Ecto neural progenitor cell (in vitro differentiated cells): ENCODE measurements around the gene ST8SIA6.
"Not testable (repeated sequence)": the region's sequence is repeated elsewhere in the genome, so short reads cannot be mapped to it uniquely, and the experiment has no call there.

Experiments used
- DNase-seq: peaks from one replicate; pipeline ENCODE4 v3.0.0-alpha.2; 2018; ENCODE audit warnings: low spot score

The ST8SIA6 gene

GRCh38 chr10:17454161-17455014 is at the start of gene ST8SIA6:
TSS of gene ST8SIA6 (minus strand) at chr10:17454595. CDS start at chr10:17454255, 340 bp downstream.
- peak; percentile 80 for DNase-seq

- DNase-seq = no peak
Measured at GRCh38 chr10:17503795-17504194, 49.4 kb upstream of the ST8SIA6 start.

- no peak for DNase-seq
Measured at GRCh38 chr10:17502814-17503213, 48.4 kb upstream of the ST8SIA6 start.

- not testable (repeated sequence) for DNase-seq
Measured at GRCh38 chr10:17499014-17499413, 44.6 kb upstream of the ST8SIA6 start.

GRCh38 chr10:17497446-17498030 is 43.1 kb upstream of the ST8SIA6 start:
- DNase-seq = no peak

- DNase-seq = no peak
Measured at GRCh38 chr10:17494626-17495260, 40.3 kb upstream of the ST8SIA6 start.

- DNase-seq = no peak
Measured at GRCh38 chr10:17488848-17489247, 34.5 kb upstream of the ST8SIA6 start.

GRCh38 chr10:17483079-17483478 is 28.7 kb upstream of the ST8SIA6 start:
- DNase-seq = no peak

- DNase-seq = no peak
Measured at GRCh38 chr10:17479822-17480221, 25.4 kb upstream of the ST8SIA6 start.

GRCh38 chr10:17479015-17479615 is 24.7 kb upstream of the ST8SIA6 start:
- no peak for DNase-seq

GRCh38 chr10:17476073-17476472 is 21.7 kb upstream of the ST8SIA6 start:
- no peak for DNase-seq

- DNase-seq = no peak
Measured at GRCh38 chr10:17475661-17476060, 21.3 kb upstream of the ST8SIA6 start.

GRCh38 chr10:17474595-17475323 is 20.4 kb upstream of the ST8SIA6 start:
- no peak for DNase-seq

GRCh38 chr10:17473228-17473950 is 19.0 kb upstream of the ST8SIA6 start:
- no peak for DNase-seq

- DNase-seq = no peak
Measured at GRCh38 chr10:17472481-17473227, 18.3 kb upstream of the ST8SIA6 start.

- DNase-seq = no peak
Measured at GRCh38 chr10:17470246-17470645, 15.9 kb upstream of the ST8SIA6 start.

GRCh38 chr10:17465328-17466125 is 11.1 kb upstream of the ST8SIA6 start:
- no peak for DNase-seq

- no peak for DNase-seq
Measured at GRCh38 chr10:17464545-17464944, 10.2 kb upstream of the ST8SIA6 start.

GRCh38 chr10:17460756-17461155 is 6.4 kb upstream of the ST8SIA6 start:
- no peak for DNase-seq

GRCh38 chr10:17457083-17457482 is 2.7 kb upstream of the ST8SIA6 start:
- no peak for DNase-seq
